Measurements from ENCODE around the gene R3HDM1. TPM values are rescaled to one million over a fixed set of nuclear protein-coding genes. Genes with fewer than 3 reads are reported as not detected.

The R3HDM1 gene
- total RNA-seq, 4 donors from 2014 or later = 24.0 to 40.4 (median 30.4) TPM

DNA sequence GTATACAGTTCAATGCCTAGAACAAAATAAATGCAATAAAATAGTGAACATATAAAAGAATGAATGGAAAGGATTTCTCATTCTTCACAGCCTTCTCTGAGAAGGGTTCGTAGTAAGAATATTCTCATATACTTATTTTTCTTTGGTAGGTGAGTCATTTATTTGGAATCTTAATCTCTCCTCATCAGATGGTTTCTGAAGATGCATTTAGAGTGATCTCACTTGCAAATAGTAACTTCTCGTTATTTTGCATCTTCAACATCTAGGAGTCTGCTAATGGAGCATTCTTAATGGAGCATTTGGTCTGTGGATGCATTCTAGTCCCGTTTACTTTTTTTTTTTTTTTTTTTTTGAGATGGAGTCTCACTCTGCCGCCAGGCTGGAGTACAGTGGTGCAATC is 214.3 kb downstream of the R3HDM1 start:
- WGBS, 2 donors = 86 to 89% methylated on average over 4 of the region's 4 CpGs
- Histone ChIP-seq H3K4me1 (peaks cover 11 to 19% of the 10 kb centered on the region in 2 donors), H3K9me3 (no peaks in the 10 kb centered on the region), H3K27ac (no peak overlapping the region), H3K27me3 (no peaks in the 10 kb centered on the region), H3K36me3 (peaks cover 6 to 8% of the 10 kb centered on the region in 2 donors), H3K4me3 (replicated peaks in 1 of 3) (no peak overlapping the region)
- intact Hi-C loops (cut with DNase I) = no loop called here
- no peak for DNase-seq
- TF ChIP-seq POLR2A (IDR thresholded peaks at IDR 0.05) (no peak), CTCF (IDR thresholded peaks at IDR 0.05) (no peak)

DNA sequence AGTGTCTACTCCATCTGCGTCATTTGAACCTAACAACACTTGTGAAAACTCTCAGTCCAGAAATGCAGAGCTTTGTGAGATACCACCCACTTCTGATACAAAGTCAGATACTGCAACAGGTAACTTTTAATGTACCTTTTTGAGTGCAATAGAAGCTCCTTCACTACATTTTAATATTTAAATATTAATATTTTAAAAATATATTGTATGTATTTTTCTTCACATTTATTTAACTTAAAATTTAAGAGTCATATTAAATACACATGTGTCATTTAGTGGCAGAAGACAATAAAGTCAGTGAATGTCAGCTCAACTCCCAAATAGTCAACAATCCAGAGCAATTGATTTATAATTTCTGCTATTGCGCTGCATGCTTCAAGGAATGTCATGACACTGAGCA is 224.3 kb downstream of the R3HDM1 start:
- no peak overlapping the region for H3K4me3 ChIP-seq (replicated peaks in 1 of 3)
- DNase-seq = no peak
- intact Hi-C loops (cut with DNase I) = no loop called here
- peaks cover 44 to 63% of the 10 kb centered on the region in 2 donors for H3K36me3 ChIP-seq
- H3K4me1 ChIP-seq = no peaks in the 10 kb centered on the region
- no peak for TF ChIP-seq CTCF (IDR thresholded peaks at IDR 0.05)
- TF ChIP-seq POLR2A (IDR thresholded peaks at IDR 0.05) = no peak
- H3K27ac ChIP-seq = no peak overlapping the region
- 98 to 99% methylated on average over 2 of the region's 2 CpGs for WGBS, 2 donors
- no peaks in the 10 kb centered on the region for H3K27me3 ChIP-seq
- no peaks in the 10 kb centered on the region for H3K9me3 ChIP-seq

DNA sequence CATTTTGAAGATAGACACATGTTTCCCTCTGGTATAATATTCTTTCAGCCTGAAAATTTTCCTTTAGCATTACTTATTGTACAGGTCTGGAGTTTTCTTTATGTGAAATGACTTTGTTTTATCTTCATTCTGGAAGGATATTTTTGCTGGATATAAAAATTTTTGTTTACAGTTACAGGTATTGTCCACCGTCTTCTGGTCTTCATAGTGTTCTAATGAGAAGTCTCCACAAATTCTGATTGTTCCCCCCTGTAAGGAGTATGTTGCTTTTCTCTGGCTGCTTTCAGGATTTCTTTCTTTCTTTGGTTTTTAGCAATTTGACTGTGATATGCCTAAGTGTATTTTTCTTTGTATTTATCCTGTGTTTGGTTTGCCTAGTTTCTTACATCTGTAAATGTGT is 225.4 kb downstream of the R3HDM1 start:
- 98 to 100% methylated on average over 1 of the region's 1 CpG for WGBS, 2 donors
- H3K36me3 ChIP-seq = peaks cover 53 to 73% of the 10 kb centered on the region in 2 donors
- intact Hi-C loops (cut with DNase I) = no loop called here

DNA sequence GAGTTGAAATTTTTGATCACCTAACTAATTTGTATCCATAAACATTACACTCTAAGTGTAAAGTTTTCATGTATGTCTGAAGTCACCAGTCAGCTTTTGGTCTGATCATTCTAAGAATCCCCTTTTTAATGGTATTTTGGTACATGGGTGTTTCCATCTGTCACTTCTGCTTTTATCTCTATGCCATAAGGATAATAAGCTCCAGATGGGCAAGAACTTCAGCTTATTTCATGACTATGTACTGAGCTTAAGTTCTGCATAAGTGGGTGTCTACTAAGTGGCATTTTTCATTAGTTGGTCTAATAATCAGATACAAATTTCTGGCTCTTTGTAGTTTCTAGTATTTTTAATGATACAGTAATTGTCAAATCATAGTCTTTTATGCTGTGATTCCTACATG is 230.7 kb downstream of the R3HDM1 start:
- H3K4me1 ChIP-seq = no peaks in the 10 kb centered on the region
- H3K9me3 ChIP-seq = no peaks in the 10 kb centered on the region
- no peak for TF ChIP-seq CTCF (IDR thresholded peaks at IDR 0.05)
- TF ChIP-seq POLR2A (IDR thresholded peaks at IDR 0.05) = no peak
- H3K4me3 ChIP-seq (replicated peaks in 1 of 3) = no peak overlapping the region
- peaks cover 39 to 65% of the 10 kb centered on the region in 2 donors for H3K36me3 ChIP-seq
- DNase-seq = no peak
- intact Hi-C loops (cut with DNase I) = no loop called here
- no peak overlapping the region for H3K27ac ChIP-seq
- no peaks in the 10 kb centered on the region for H3K27me3 ChIP-seq

More for the DNA sequence above, 225.4 kb downstream of the R3HDM1 start:
- H3K4me1 ChIP-seq = no peaks in the 10 kb centered on the region
- no peak overlapping the region for H3K4me3 ChIP-seq (replicated peaks in 1 of 3)
- H3K9me3 ChIP-seq = no peaks in the 10 kb centered on the region
- no peak overlapping the region for H3K27ac ChIP-seq
- no peaks in the 10 kb centered on the region for H3K27me3 ChIP-seq
- DNase-seq = no peak
- TF ChIP-seq CTCF (IDR thresholded peaks at IDR 0.05) = no peak
- no peak for TF ChIP-seq POLR2A (IDR thresholded peaks at IDR 0.05)

GRCh38 chr2:135762530-135762929 is 231.2 kb downstream of the R3HDM1 start:
- Histone ChIP-seq H3K36me3 (peaks cover 38 to 61% of the 10 kb centered on the region in 2 donors), H3K4me1 (no peaks in the 10 kb centered on the region), H3K27me3 (no peaks in the 10 kb centered on the region), H3K27ac (no peak overlapping the region), H3K9me3 (no peaks in the 10 kb centered on the region), H3K4me3 (replicated peaks in 1 of 3) (no peak overlapping the region)
- no peak for DNase-seq
- no peak for TF ChIP-seq POLR2A (IDR thresholded peaks at IDR 0.05)
- TF ChIP-seq CTCF (IDR thresholded peaks at IDR 0.05) = no peak
- 88 to 93% methylated on average over 1 of the region's 1 CpG for WGBS, 2 donors
- intact Hi-C loops (cut with DNase I) = no loop called here

Data from thyroid gland (tissue), 4 donors.